ENCODE results near the gene MTHFD1L. TPM values are rescaled to one million over a fixed set of nuclear protein-coding genes. Genes with fewer than 3 reads are reported as not detected.
A peak's percentile ranks its signal among the peaks of the same experiment; 100 is the strongest.

MTHFD1L gene
- total RNA-seq, 4 donors from 2014 or later = 2.4 to 19.2 (median 8.0) TPM

GRCh38 chr6:150866991-150867501 lies 1.5 kb downstream of the MTHFD1L start:
- H3K27ac ChIP-seq = peak overlapping the region; percentile 72 to 91 (median 90)
- 78% methylated on average over 12 to 13 of the region's 13 CpGs for WGBS, 2 donors
- TF ChIP-seq POLR2A (IDR thresholded peaks at IDR 0.05) (no peak), CTCF (IDR thresholded peaks at IDR 0.05) (no peak)
- H3K4me1 ChIP-seq = peaks cover 0 to 21% (median 4%) of the 10 kb centered on the region in 3 donors
- DNase-seq = no peak
- no peaks in the 10 kb centered on the region for H3K9me3 ChIP-seq
- H3K4me3 ChIP-seq = peak overlapping the region; percentile 61 to 83 (median 77)
- intact Hi-C loops (cut with DNase I) = no loop called here
- H3K36me3 ChIP-seq = no peaks in the 10 kb centered on the region
- no peaks in the 10 kb centered on the region for H3K27me3 ChIP-seq

- Histone ChIP-seq H3K4me3 (no peak overlapping the region), H3K4me1 (peaks cover 0 to 21% (median 4%) of the 10 kb centered on the region in 3 donors), H3K27ac (no peak overlapping the region), H3K9me3 (no peaks in the 10 kb centered on the region), H3K27me3 (no peaks in the 10 kb centered on the region), H3K36me3 (no peaks in the 10 kb centered on the region)
- TF ChIP-seq POLR2A (IDR thresholded peaks at IDR 0.05) (no peak), CTCF (IDR thresholded peaks at IDR 0.05) (no peak)
- WGBS, 2 donors = 95 to 96% methylated on average over 5 of the region's 5 CpGs
- DNase-seq = no peak
- intact Hi-C loops (cut with DNase I) = no loop called here
Measured at GRCh38 chr6:150868759-150869158, 3.3 kb downstream of the MTHFD1L start.

- intact Hi-C loops (cut with DNase I) = no loop called here
- no peaks in the 10 kb centered on the region for H3K27me3 ChIP-seq
- H3K4me1 ChIP-seq = peaks cover 0 to 16% (median 2%) of the 10 kb centered on the region in 3 donors
- no peaks in the 10 kb centered on the region for H3K36me3 ChIP-seq
- WGBS, 2 donors = 82 to 100% methylated on average over 2 to 4 of the region's 6 CpGs
- H3K9me3 ChIP-seq = no peaks in the 10 kb centered on the region
- TF ChIP-seq POLR2A (IDR thresholded peaks at IDR 0.05) (no peak), CTCF (IDR thresholded peaks at IDR 0.05) (no peak)
- H3K4me3 ChIP-seq = no peak overlapping the region
- DNase-seq = no peak
- H3K27ac ChIP-seq = no peak overlapping the region
Measured at GRCh38 chr6:150874179-150874578, 8.7 kb downstream of the MTHFD1L start.

- no peak for TF ChIP-seq CTCF (IDR thresholded peaks at IDR 0.05)
- no peak for TF ChIP-seq POLR2A (IDR thresholded peaks at IDR 0.05)
- no peak for DNase-seq
- Histone ChIP-seq H3K9me3 (no peaks in the 10 kb centered on the region), H3K4me1 (peaks cover 0 to 16% (median 2%) of the 10 kb centered on the region in 3 donors), H3K4me3 (no peak overlapping the region), H3K27ac (no peak overlapping the region), H3K27me3 (no peaks in the 10 kb centered on the region), H3K36me3 (no peaks in the 10 kb centered on the region)
- WGBS, 2 donors = 73 to 80% methylated on average over 6 of the region's 6 CpGs
- intact Hi-C loops (cut with DNase I) = no loop called here
Measured at GRCh38 chr6:150875841-150876240, 10.3 kb downstream of the MTHFD1L start.

GRCh38 chr6:150876598-150876997 lies 11.1 kb downstream of the MTHFD1L start:
- H3K9me3 ChIP-seq = no peaks in the 10 kb centered on the region
- H3K36me3 ChIP-seq = no peaks in the 10 kb centered on the region
- H3K27ac ChIP-seq = no peak overlapping the region
- WGBS, 2 donors = 21 to 43% methylated on average over 4 to 5 of the region's 5 CpGs
- peaks cover 0 to 19% (median 2%) of the 10 kb centered on the region in 3 donors for H3K4me1 ChIP-seq
- H3K27me3 ChIP-seq = no peaks in the 10 kb centered on the region
- no peak overlapping the region for H3K4me3 ChIP-seq
- no peak for DNase-seq
- intact Hi-C loops (cut with DNase I) = no loop called here
- TF ChIP-seq POLR2A (IDR thresholded peaks at IDR 0.05) (no peak), CTCF (IDR thresholded peaks at IDR 0.05) (peak in 4 of 6 experiments; percentile 8 to 40 (median 24))
